GM19455 (cell line): ENCODE results near the gene FRMD3.
"Not testable (repeated sequence)": the region's sequence is repeated elsewhere in the genome, so short reads cannot be mapped to it uniquely, and the experiment has no call there.

ENCODE experiments used
- ATAC-seq: cut with Tn5 transposase; IDR thresholded peaks from one replicate; pipeline ENCODE4 v1.9.1; 2021; ENCODE audit not compliant: unreplicated experiment

FRMD3 gene

DNA sequence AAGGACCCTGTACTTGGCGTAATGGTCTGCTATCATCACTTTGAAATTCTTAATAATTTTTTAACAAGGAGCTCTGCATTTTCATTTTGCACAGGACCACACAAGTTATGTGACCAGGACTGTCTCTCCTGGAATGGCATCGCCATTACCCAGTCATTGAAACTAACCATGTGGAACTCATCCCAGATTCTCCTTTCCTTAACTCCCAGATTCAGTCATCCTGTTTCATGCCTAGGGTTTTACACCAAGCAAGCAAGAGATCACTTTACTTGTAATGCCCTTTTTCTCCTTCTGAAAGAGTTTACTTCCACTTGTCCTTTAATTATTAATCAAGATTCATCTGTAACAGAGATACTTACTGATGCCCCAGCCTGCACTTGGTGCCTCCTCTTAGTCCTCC, 12.0 kb downstream of the FRMD3 start:
- ATAC-seq = no peak

GRCh38 chr9:83523684-83524083, 14.5 kb downstream of the FRMD3 start:
- no peak for ATAC-seq

DNA sequence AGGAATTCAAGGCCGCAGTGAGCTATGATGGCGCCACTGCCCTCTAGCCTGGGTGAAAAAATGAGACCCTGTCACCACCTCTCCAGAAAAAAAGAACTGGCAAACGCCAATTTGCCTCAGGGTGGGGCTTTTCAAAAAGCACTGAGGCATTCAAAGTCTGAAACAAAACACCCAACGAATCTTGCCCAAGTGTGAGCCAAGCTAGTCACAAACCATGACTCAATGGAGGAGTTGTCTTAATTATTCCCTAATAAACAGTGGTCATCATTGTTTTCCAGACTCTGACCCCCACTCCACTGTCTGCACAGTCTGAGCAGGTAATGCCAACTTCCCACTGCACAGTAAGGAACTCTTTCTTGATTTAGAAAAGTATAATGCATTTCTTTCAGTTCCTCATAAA, 16.8 kb downstream of the FRMD3 start:
- ATAC-seq = no peak

- no peak for ATAC-seq
These were observed 17.2 kb downstream of the FRMD3 start for GRCh38 chr9:83521011-83521410.

GRCh38 chr9:83520292-83520691, 17.9 kb downstream of the FRMD3 start:
- no peak for ATAC-seq

- not testable (repeated sequence) for ATAC-seq
These were observed 20.2 kb downstream of the FRMD3 start for GRCh38 chr9:83517980-83518379.

DNA sequence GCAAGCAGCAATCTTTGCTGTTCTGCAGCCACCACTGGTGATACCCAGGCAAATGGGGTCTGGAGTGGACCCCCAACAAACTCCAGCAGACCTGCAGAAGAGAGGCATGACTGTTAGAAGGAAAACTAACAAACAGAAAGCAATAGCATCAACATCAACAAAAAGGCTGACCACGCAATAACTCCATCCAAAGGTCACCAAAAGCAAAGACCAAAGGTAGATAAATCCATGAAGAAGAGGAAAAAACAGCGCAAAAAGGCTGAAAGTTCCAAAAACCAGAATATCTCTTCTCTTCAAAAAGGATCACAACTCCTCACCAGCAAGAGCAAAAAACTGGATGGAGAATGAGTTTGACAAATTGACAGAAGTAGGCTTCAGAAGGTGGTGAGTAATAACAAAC, 23.4 kb downstream of the FRMD3 start:
- no peak for ATAC-seq

DNA sequence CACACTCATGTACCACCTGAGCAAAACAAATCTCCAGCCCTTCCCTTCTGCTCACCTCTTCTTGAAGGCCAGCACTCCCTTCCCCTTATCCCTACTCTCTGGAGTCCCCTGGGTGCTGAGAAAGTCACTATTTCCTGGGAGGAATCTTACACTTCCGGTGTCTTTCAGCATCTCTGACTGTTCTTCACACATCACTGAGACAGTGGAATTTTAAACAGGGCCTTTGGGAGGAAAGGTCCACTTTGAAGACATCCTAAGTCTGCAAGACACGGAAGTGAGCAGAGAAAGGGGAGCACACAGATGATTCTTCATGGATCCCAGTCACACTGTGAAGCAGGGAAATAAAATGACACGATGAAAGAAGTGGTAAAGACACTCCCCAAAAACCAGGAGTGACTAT, 25.6 kb downstream of the FRMD3 start:
- ATAC-seq = no peak

DNA sequence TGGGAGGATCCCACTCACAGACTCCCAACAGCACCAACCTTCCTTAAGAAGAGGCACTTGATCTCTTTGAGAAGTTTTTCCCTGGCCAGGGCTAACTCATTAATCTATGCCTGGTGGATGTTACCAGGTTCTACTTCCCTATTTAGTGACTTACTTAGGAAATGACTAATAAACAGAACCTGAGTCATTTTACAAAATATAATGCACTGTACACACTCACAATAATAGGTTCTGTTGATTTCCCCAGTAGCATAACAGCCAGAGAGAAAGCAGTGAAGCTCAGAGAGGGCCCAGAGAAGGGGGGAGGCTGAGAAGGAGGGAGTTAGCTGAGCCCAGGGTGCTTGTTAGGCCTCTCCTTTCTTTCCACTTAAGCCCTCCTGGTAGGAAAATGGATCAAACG, 27.1 kb downstream of the FRMD3 start:
- peak; percentile 87 for ATAC-seq

- no peak for ATAC-seq
These were observed 28.8 kb downstream of the FRMD3 start for GRCh38 chr9:83509402-83509801.

- ATAC-seq = no peak
These were observed 30.1 kb downstream of the FRMD3 start for GRCh38 chr9:83508067-83508466.

DNA sequence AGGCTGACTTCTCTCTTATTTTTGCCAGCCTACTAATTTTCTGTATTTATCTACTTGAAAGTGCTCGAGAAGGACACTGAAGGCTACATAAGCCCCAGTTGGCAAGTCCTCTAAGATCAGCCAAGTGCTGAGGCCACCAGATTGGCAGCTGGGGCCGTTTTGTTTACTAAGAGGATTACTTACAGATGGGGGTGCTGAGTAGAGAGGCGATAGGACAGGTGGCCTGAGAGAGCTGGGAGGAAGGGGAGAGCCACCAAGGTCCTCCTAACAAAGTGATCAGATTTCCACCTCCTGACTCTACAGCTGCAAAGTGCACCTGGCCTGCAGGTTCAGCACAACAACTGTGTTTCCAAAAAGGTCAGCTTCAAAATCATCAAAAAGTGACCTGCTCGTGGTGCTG, 32.9 kb downstream of the FRMD3 start:
- no peak for ATAC-seq

DNA sequence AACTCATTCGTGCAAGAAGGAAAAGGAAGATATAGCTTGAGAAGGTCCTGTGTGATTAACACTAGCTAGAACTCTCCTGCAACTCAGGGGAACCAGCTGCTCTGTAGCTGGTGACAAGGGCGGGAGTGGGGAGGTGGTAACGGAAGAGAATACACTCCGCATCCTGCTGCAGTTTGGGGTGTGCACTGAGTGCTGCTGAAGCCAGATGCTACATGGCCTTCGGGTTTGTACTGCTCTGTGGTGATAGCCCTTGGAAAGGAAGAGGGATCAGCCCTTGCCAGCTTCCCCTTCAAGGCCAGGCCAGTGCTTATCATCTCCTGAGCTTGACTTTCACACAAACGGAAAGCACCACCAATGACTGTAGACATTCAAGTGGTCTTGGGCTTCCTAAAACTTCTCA, 34.3 kb downstream of the FRMD3 start:
- ATAC-seq = no peak

- no peak for ATAC-seq
These were observed 36.6 kb downstream of the FRMD3 start for GRCh38 chr9:83501565-83501964.

- no peak for ATAC-seq
These were observed 40.8 kb downstream of the FRMD3 start for GRCh38 chr9:83497441-83497840.

DNA sequence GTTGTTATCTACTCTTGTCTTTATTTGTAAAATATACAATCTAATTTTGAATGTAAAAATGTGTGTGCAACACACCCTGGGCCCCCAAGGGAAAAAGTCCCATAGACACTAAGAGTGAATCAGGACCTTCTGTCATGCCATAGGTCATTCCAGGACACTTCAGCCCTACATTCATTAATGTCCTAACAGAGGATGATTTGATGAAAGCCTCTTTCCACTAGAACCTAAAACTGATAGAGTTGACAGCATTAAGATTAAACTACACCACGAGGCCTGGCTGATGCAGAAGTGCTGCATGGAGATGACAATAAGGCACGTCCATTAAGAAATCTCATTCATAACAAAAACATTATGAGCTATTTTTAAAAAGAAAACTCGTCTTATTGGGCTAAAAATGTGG, 46.2 kb downstream of the FRMD3 start:
- no peak for ATAC-seq

GRCh38 chr9:83491413-83491812, 46.8 kb downstream of the FRMD3 start:
- ATAC-seq = no peak

DNA sequence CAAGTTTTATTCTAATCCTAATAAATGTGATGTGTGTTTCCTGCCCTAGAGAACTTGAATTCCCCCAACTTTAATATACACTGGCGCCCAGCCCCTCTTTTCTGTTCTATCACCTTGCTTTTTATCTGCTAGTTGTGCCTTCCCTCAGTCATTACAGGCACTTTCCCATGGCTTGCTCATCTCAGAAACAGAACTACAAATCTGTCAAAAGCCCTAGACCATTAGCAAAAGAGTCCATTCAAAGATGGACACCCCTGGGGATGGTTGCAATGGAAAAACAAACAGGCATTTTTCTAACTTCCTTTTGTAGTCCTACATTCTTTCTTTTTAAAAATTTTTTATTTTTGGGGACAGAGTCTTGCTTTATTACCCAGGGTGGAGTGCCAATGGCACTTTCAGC, 48.2 kb downstream of the FRMD3 start:
- no peak for ATAC-seq

- no peak for ATAC-seq
These were observed 53.2 kb downstream of the FRMD3 start for GRCh38 chr9:83484990-83485389.

GRCh38 chr9:83483223-83483622, 55.0 kb downstream of the FRMD3 start:
- ATAC-seq = no peak

DNA sequence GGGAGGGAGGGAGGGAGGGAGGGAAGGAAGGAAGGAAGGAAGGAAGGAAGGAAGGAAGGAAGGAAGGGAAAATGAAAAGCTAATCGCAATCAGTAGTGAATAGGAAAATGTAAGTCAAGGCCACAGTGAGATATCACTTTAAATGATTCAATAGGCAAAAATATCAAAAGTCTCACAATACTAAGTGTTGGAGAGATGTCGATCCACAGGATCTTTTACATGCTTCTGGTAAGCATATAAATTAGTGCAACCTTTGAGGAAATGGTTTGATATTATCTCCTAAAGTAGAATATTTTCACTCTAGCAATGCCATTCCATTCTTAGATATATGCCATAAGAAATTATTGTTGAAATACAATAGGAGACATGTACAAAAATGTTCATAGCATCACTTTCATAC, 58.4 kb downstream of the FRMD3 start:
- ATAC-seq = no peak

GRCh38 chr9:83477571-83477970, 60.6 kb downstream of the FRMD3 start:
- no peak for ATAC-seq

DNA sequence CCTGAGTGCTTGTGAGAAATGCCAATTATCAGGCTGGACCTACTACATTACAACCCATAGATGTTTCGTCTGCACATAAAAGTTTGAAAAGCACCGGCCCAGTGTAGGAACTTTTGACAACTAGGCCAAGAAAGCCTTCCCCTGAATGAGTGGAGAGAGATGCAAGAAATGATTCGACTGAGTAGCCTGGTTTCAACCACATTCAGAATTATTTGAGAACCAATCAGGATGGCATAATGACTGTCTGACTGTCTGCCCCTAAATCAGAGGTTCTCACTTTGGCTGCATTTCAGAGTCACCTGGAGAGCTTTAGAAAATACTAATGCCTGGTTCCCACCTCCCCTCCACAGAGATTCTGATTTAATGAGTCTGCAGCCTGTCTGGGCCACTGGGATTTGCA, 61.1 kb downstream of the FRMD3 start:
- ATAC-seq = no peak

GRCh38 chr9:83476513-83476912, 61.7 kb downstream of the FRMD3 start:
- ATAC-seq = no peak
